A673 (cell line): ENCODE measurements around the gene HMOX2.

Experiments
- CTCF ChIP-seq: fragments of 300-800, 200-600 bp; sonication (generic); conservative IDR thresholded peaks from 2 replicates; pipeline ENCODE4 v1.5.1; 2017; ENCODE audit warnings: low read depth, mild to moderate bottlenecking, antibody characterized with exemption, low read length, moderate library complexity, mixed read lengths
- EZH2 ChIP-seq: fragments of 200-600 bp; sonication (generic); IDR thresholded peaks from 2 replicates; pipeline ENCODE4 v1.6.1; 2017; ENCODE audit warnings: borderline replicate concordance, low read depth, mild to moderate bottlenecking, mixed read lengths, antibody characterized with exemption, low read length; ENCODE audit not compliant: poor library complexity, severe bottlenecking

GRCh38 chr16:4505356-4506147 lies 29.4 kb downstream of the HMOX2 start:
- TF ChIP-seq EZH2 (no peak), CTCF (no peak)
